KOPT-K1 (cell line): ENCODE measurements around the gene FAM114A1.

ENCODE experiments used
- H3K27ac ChIP-seq: fragments of 200-600 bp; sonication (generic); 2 replicates; pipeline ENCODE4 v1.5.1; 2016; ENCODE audit warnings: antibody characterized with exemption, mild to moderate bottlenecking, low read depth, low read length; ENCODE audit not compliant: poor library complexity, severe bottlenecking
- H3K36me3 ChIP-seq: fragments of 200-600 bp; sonication (generic); 2 replicates; pipeline ENCODE4 v1.5.1; 2017; ENCODE audit warnings: antibody characterized with exemption, mild to moderate bottlenecking, low read length, moderate library complexity; ENCODE audit not compliant: insufficient read depth
- H3K9me3 ChIP-seq: fragments of 200-600 bp; sonication (generic); 2 replicates; pipeline ENCODE4 v1.5.1; 2017; ENCODE audit warnings: antibody characterized with exemption, low read length, mild to moderate bottlenecking; ENCODE audit not compliant: insufficient read depth, poor library complexity, severe bottlenecking

FAM114A1 gene

DNA sequence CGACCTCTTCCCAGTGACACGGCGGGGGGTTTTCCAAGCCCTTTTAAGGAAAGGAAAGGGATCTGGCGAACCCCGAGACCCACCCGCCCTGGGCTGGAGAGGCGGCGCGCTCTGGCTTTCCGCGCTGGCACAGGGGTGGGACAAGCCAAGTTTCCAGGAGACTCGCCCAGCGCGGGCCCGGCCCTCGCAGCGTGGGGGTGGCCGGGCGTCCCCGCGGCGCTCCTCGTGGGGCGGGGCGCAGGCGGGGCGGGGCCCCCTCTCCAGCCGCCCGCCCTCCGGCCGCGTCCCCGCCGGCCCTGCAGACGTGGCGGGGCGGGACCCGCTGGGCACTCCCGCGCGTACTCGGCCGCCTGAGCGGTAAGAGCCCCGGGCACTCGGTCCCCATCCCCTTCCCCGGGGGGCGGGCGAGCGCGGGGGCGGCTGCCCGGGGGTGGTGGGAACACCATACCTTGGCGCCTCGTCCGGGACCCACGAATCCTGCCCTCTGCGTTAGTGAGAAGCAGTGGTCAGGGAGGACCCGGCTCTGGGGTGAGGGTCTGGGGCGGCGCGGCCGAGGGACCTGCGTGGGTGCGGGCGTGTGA lies at the start of gene FAM114A1:
Gene FAM114A1, plus strand, starts transcription at position 329 of the 581 bp plus-strand sequence. CDS start 10,273 bp downstream, outside the sequence.
- H3K27ac ChIP-seq: no peak within 1 kb of the TSS
- H3K36me3 ChIP-seq: no peaks in the 10 kb centered on the region
- no peaks in the 10 kb centered on the region for H3K9me3 ChIP-seq

DNA sequence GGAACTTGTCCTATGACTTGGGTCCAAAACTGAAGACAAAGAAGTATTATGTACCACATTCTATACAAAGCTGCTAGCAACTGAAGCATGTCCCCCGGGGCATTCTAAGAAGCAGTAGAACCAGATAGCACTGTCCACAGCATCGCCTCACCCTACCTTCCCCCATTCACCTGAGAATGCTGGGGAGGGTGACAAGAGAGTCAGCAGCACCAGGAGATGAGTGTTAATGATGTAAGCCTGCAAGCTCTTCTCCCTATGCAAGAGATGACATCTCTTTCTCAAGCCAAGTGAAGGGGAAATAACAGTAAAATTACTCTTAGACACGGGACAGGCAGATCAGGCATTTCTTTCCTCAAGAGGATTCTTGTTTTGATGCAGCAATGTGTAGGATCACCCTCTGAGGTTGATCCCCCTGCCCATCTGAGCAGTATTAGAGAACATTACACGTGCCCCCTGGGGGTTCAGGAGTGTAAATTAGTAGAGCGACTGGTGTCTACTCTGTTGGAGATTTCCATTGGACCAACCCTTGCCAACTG lies 49.1 kb upstream of the FAM114A1 start:
- H3K9me3 ChIP-seq: peaks cover 8% of the 10 kb centered on the region
- no peaks in the 10 kb centered on the region for H3K36me3 ChIP-seq
- no peak overlapping the region for H3K27ac ChIP-seq

DNA sequence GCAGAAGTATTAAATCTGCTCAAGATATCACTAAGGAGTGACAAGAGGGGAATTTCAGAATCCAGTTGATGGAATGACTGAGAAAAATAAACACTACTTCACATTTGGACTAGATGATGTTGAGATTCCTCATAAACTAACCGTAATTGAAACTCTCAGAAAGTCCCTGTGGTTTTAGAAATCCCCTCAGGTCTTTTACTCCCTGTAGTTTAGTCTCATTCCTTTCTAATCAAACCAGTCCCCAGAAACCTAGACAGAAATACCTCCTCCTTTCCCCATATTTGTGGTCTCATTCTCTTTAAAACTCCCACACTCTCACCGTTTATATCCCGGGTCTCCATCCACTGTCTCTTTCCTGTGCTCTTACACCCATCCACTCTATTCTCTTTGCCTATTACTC lies 48.0 kb upstream of the FAM114A1 start:
- Histone ChIP-seq H3K36me3 (no peaks in the 10 kb centered on the region), H3K27ac (no peak overlapping the region), H3K9me3 (peaks cover 15% of the 10 kb centered on the region)

DNA sequence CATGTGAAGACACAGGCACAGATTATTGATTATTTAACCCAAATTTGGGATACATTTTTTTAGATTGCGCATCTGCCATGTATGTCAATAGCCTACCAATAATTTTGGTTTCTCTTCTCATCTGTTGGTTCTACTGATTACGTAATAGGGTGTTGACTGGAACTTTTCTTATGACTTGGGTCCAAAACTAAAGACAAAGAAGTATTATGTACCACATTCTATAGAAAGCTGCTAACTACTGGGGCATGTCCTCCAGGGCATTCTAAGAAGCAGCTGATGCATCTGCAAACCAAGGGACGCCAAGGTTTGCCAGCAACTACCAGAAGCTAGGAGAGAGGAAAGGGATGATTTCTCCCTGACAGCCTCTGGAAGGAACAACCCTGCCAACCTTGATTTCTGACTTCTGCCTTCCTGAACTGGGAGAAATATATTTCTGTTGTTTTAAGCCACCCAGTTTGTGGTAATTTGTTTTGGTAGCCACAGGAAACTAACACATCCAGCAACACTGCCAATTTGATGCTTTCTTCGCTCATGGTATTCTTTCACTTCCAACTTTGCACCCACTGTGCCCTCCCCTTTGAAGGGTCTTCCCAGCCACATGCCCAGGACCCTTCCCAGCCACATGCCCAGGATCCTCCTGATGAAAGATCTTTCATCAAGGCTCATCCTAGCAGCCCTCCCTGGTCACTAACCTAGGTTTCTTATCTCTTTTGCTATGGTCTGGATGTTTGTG lies 47.1 kb upstream of the FAM114A1 start:
- Histone ChIP-seq H3K27ac (no peak overlapping the region), H3K36me3 (no peaks in the 10 kb centered on the region)

DNA sequence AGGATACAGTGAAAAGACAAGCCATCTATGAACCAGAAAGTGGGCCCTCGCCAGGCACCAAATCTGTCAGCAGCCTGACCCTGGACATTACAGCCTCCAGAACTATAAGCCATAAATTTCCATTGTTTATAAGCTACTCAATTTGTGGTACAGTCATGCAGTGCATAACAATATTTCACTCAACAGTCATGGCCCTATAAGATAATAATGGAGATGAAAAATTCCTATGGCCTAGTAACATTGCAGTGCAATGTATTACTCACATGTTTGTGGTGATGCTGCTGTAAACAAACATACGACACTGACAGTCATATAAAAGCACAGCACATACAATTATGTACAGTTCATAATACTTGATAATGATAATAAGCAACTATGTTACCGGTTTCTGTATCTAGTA lies 45.9 kb upstream of the FAM114A1 start:
- Histone ChIP-seq H3K36me3 (no peaks in the 10 kb centered on the region), H3K9me3 (peaks cover 15% of the 10 kb centered on the region), H3K27ac (no peak overlapping the region)

More for the DNA sequence above, 47.1 kb upstream of the FAM114A1 start:
- peaks cover 15% of the 10 kb centered on the region for H3K9me3 ChIP-seq

DNA sequence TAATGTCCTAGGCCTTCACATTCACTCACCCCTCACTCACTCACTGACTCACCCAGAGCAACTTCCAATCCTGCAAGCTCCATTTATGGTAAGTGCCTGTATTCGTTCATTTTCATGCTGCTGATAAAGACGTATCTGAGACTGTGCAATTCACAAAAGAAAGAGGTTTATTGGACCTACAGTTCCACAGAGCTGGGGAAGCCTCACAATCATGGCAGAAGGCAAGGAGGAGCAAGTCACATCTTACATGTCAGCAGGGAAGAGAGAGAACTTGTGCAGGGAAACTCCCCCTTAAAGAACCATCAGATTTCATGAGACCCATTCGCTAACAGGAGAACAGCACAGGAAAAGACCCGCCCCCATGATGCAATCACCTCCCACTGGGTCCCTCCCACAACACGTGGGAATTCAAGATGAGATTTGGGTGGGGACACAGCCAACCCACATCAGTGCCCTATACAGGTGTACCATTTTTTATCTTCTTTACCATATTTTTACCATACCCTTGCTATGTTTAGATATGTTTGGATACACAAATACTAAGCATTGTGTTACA lies 44.8 kb upstream of the FAM114A1 start:
- no peak overlapping the region for H3K27ac ChIP-seq
- no peaks in the 10 kb centered on the region for H3K36me3 ChIP-seq
- peaks cover 15% of the 10 kb centered on the region for H3K9me3 ChIP-seq

DNA sequence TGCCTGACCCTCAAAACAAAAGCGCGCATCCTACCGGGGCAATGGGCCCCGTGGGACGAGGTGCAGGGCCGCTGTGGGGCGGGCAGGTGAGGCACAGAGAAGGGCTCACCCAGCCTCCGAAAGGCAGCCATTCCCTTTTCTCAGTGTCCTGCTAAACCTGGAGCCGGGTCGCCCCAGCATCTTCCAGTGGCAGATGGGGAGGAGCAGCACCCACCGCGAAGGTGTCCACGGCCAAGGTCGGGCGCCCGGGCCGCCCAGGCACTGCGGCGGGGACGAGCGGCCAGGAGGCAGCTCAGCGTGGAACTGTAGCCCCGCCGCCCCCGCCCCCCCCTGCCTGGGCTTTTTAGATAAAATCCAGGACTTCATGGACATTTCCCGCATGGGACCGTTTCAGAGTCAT lies 43.8 kb upstream of the FAM114A1 start:
- Histone ChIP-seq H3K27ac (no peak overlapping the region), H3K36me3 (no peaks in the 10 kb centered on the region), H3K9me3 (peaks cover 15% of the 10 kb centered on the region)

DNA sequence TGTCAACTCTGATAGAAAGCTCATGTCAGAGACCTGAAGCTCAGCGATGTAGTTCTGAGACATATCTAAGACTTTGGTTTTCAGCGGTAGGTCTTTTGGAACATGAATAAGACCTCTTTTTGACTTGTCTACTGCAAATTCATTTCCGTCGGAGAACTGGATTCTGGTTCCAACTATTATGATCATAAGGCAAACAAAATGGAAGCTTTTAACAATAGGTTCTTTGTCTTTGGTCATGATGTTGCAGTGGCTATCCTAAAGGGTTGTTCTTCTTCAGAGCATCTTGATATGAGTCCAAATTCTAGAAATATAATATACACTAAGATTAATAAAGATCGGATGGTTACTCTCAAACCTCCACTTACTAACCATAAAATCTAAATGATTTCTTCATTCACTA lies 38.4 kb upstream of the FAM114A1 start:
- no peaks in the 10 kb centered on the region for H3K36me3 ChIP-seq
- H3K27ac ChIP-seq: no peak overlapping the region
- H3K9me3 ChIP-seq: peaks cover 8% of the 10 kb centered on the region

DNA sequence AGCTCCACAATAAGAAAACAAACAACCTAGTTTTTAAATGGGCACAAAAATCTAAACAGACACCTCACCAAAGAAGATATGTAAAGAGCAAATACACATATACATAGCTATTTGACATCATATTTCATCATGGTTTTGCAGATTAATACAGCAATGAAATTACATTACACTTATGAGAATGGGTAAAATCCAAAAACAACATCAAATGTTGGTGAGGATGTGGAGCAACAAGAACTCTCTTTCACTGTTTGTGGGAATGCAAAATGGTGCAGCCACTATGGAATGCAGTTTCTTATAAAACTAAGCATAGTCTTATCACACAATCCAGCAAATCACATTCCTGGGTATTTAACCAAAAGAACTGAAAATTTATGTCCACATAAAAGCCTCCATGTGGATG lies 36.0 kb upstream of the FAM114A1 start:
- H3K9me3 ChIP-seq: peaks cover 13% of the 10 kb centered on the region
- no peaks in the 10 kb centered on the region for H3K36me3 ChIP-seq
- H3K27ac ChIP-seq: no peak overlapping the region

DNA sequence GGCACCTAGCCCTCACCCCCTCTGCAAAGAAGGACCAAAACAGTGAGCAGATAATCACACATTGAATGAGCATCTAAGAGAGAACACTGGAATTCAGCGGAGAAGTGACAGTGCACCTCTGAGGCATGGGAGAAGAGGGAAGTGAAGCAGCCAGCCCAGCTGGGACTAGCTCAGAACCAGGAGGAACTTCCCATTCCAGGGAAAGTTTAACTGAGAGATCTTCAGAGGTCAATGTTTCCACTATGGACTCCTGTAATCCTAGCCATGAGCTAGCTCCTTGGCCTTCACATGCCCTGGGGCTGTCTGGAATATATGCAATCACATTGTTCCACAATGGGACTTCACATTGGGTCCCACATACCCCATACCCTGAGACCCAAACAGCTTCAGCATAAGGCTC lies 35.4 kb upstream of the FAM114A1 start:
- Histone ChIP-seq H3K36me3 (no peaks in the 10 kb centered on the region), H3K27ac (no peak overlapping the region), H3K9me3 (peaks cover 13% of the 10 kb centered on the region)

DNA sequence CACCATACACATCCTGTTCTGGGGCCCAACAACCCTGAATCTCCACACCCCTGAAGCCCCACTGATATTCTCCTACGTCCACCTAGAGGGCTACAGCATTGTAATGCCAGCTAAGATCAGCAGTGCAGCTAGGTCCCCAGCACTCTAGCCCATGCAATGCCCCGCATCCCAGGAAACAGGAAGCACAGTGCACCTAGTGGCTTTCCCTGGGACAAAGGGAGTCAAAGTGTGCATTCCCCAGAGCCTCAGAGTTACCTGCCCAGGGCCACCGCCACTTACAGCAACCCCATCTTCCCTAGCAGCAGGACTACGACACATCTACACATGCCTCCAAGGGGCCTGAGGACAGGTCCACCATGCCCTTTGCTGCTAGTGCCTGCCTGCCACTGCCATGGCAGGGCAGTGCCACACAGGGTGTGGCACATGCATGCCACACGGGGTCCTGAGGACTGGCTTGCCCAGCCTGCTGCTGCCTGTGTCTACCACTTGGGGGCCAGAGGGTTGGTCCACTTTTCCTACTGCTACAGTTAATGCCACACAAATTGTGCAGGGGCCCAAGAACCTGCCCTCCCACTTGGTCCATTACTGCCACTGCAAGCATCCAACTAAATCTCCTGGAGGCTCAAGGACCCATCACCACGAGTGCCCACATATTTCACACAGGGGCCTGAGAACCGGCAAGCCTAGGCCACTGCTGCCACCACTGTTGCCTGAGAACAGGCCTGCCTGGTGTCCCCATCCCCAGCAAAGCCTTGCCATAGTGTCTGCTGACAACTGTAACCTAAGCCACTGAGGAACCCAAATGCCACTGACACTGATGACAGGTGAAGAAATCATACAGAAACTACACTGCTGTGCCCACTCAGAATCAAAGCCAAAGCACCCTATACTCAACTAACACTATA lies 34.7 kb upstream of the FAM114A1 start:
- no peaks in the 10 kb centered on the region for H3K36me3 ChIP-seq
- no peak overlapping the region for H3K27ac ChIP-seq
- peaks cover 13% of the 10 kb centered on the region for H3K9me3 ChIP-seq

DNA sequence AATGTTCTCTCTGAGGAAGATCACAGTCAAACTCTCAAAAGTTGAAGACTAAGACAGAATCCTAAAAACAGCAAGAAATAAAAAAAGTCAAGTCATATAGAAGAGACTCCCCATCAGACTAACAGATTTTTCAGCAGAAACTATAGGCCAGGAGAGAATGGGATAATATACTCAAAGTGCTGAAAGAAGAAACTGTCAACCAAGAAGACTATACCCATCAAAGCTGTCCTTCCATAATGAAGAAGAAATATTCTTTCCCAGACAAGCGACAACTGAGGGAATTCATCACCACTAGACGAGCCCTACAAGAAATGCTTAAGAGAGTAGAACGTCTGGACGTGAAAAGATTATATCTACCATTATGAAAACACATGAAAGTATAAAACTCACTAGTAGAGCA lies 33.0 kb upstream of the FAM114A1 start:
- peaks cover 13% of the 10 kb centered on the region for H3K9me3 ChIP-seq
- no peak overlapping the region for H3K27ac ChIP-seq
- no peaks in the 10 kb centered on the region for H3K36me3 ChIP-seq

DNA sequence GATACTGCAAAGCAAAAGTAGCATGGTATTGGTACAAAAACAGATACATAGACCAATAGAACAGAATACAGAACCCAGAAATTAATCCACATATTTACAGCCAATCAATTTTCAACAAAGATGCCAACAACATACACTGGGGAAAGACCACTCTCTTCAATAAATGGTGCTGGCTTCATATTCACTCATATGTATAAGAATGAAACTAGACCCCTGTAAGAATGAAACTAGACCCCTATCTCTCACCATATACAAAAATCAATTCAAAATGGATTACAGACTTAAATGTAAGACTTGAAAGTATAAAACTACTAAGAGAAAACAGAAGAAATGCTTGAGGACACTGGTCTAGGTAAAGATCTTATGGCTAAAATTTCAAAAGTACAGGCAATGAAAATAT lies 30.3 kb upstream of the FAM114A1 start:
- Histone ChIP-seq H3K9me3 (peaks cover 10% of the 10 kb centered on the region), H3K36me3 (no peaks in the 10 kb centered on the region), H3K27ac (no peak overlapping the region)

DNA sequence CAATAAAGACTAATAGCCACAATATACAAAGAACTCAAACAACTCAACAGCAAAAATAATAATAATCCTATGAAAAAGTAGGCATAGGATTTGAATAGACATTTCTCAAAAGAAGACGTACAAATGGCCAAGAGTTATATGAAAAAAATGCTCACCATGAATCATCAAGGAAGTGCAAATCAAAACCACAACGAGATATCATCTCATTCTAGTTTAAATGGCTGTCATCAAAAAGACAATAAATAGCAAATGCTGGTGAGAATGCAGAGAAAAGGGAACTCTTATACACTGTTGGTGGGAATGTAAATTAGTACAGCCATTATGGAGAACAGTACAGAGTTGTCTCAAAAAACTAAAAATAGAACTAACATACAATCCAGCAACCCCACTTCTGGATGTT lies 29.8 kb upstream of the FAM114A1 start:
- Histone ChIP-seq H3K27ac (no peak overlapping the region), H3K9me3 (peaks cover 5% of the 10 kb centered on the region), H3K36me3 (no peaks in the 10 kb centered on the region)

DNA sequence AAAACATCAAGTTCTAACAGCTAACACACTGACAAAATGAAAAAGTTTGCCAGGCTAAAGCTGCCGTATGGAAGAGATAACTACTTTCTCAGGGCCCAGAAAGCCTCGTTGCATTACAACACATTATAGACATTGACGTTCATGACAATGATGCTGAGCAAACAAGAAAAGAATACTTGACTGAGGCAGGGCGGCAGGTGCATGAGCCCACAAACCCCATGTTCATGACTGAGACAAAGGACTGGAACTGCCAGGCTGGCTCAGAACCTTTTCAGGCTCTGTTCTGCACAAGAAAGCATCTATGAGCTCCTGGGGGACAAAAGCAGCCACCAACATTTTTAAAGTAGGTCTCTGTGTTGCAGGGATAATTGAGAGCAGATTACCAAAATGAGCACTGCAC lies 24.6 kb upstream of the FAM114A1 start:
- Histone ChIP-seq H3K27ac (no peak overlapping the region), H3K9me3 (no peaks in the 10 kb centered on the region), H3K36me3 (no peaks in the 10 kb centered on the region)
